PC-3 (cell line): Measurements from ENCODE around the gene ADARB2.

ENCODE experiments used
- CTCF ChIP-seq: fragments of 300-600 bp; sonication (generic); conservative IDR thresholded peaks from 2 replicates; pipeline ENCODE4 v1.5.1; 2017; ENCODE audit warnings: antibody characterized with exemption, low read depth, mild to moderate bottlenecking, low read length
- EZH2 ChIP-seq: fragments of 300-600 bp; sonication (generic); IDR thresholded peaks from one replicate; pipeline ENCODE4 v1.6.1; 2017; ENCODE audit warnings: antibody characterized with exemption, mild to moderate bottlenecking, low read length; ENCODE audit not compliant: unreplicated experiment

- no peak for TF ChIP-seq CTCF
- no peak for TF ChIP-seq EZH2
These were observed 232.4 kb downstream of the ADARB2 start for GRCh38 chr10:1504940-1505339.
